MCF 10A (cell line): ENCODE measurements around the gene ARHGEF17. TPM values are rescaled to one million over a fixed set of nuclear protein-coding genes. Genes with fewer than 3 reads are reported as not detected.
A peak's percentile ranks its signal among the peaks of the same experiment; 100 is the strongest.

ENCODE experiments used
- BruUV-seq: library from RNA; stranded (reverse); fragments of 400-500 nt; replicated peaks from 2 replicates; lab custom pipeline; 2021; lab: Mats Ljungman, UMichigan
- CTCF ChIA-PET: fragments of 300-600 bp; sonication (Branson Sonifier 250); formaldehyde crosslinking; extraction: SDS; loops from one replicate; lab custom pipeline; 2021; ENCODE audit warnings: antibody characterized with exemption, inconsistent platforms; lab: Yijun Ruan, JAX
- POLR2A ChIA-PET: fragments of 300-600, 350-650 bp; sonication (Branson Sonifier 250); formaldehyde crosslinking; extraction: SDS; loops from one replicate; lab custom pipeline; 2020; ENCODE audit warnings: antibody characterized with exemption, inconsistent platforms; lab: Yijun Ruan, JAX
- DNase-seq: peaks from one replicate; pipeline ENCODE4 v3.0.0-alpha.2; 2018; ENCODE audit not compliant: unreplicated experiment
- H3K27ac Mint-ChIP-seq: one replicate; pipeline ENCODE4 v1.8.0; 2022; ENCODE audit warnings: mild to moderate bottlenecking, low read depth, mixed read lengths; ENCODE audit not compliant: unreplicated experiment
- H3K27me3 Mint-ChIP-seq: one replicate; pipeline ENCODE4 v1.8.0; 2022; ENCODE audit warnings: mixed read lengths; ENCODE audit not compliant: insufficient read depth, unreplicated experiment
- H3K36me3 Mint-ChIP-seq: one replicate; pipeline ENCODE4 v1.8.0; 2022; ENCODE audit warnings: mild to moderate bottlenecking, moderate library complexity, mixed read lengths; ENCODE audit not compliant: insufficient read depth, unreplicated experiment
- H3K4me1 Mint-ChIP-seq: one replicate; pipeline ENCODE4 v1.8.0; 2022; ENCODE audit warnings: mixed read lengths; ENCODE audit not compliant: insufficient read depth, unreplicated experiment
- H3K4me3 Mint-ChIP-seq: one replicate; pipeline ENCODE4 v1.8.0; 2022; ENCODE audit warnings: mild to moderate bottlenecking, moderate library complexity, mixed read lengths; ENCODE audit not compliant: unreplicated experiment
- H3K9me3 Mint-ChIP-seq: one replicate; pipeline ENCODE4 v1.8.0; 2022; ENCODE audit warnings: mixed read lengths; ENCODE audit not compliant: unreplicated experiment
- CTCF ChIP-seq: fragments of 200-600 bp; IDR thresholded peaks from one replicate; pipeline ENCODE4 v1.8.0; 2022; ENCODE audit warnings: antibody characterized with exemption, mild to moderate bottlenecking; ENCODE audit not compliant: unreplicated experiment
- intact Hi-C: fragments of 100-400 bp; cut with micrococcal nuclease; formaldehyde crosslinking; loops from 2 replicates; pipeline ENCODE4 v1.14.1; 2022
- total RNA-seq: library from RNA; stranded (reverse); gene quantifications from 2 replicates; pipeline ENCODE4 v1.2.3, GENCODE V29; 2022

ARHGEF17 gene
- total RNA-seq, 1 experiment from 2014 or later = 27.6 TPM

DNA sequence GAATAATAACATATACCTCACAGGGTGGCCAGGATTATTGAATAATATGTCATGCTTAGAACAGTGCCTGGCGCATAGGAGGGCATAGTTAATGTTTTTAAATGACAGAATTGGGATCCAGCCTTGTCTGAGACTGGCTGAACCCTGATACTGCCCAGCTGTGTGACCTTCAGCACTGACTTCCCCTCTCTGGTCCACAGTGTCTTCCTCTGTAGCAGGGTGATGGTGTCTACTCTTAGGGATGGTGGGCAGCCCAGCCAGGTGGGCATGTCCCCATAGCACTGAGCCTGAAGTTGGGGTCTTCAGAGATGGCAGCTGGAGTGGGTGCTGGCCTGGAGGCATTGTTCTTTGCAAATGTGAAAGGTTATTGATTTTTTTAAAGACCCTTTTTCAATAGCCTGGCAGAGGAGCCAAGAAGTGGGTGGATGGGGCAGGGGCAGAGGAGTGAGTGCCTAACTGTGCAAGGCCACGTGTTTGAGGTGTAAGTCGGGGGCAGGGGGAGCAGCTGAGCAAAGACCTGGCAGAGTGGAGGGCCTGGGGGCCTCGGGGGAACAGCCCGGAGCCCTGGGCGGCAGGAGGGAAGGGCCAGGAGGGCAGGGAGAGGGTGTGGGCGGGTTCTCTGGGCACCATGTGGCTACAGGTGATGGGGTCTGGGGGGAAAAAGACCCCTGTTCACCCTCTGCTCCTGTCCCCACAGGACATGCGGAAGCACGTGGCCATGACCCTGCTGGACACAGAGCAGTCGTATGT is 38.3 kb downstream of the ARHGEF17 start:
- no peak for TF ChIP-seq CTCF
- H3K4me1 Mint-ChIP-seq = no peaks in the 10 kb centered on the region
- no TSS peak for BruUV-seq
- ChIA-PET CTCF (interaction anchor here (6.2 kb wide), 1 partner anchor 11 kb away, joined by 58 read pairs; no protein-coding TSS in a partner anchor), POLR2A (interaction anchor here (0.6 kb wide), 1 partner anchor 313 kb away, joined by 4 read pairs; no protein-coding TSS in a partner anchor)
- H3K27me3 Mint-ChIP-seq = no peaks in the 10 kb centered on the region
- H3K27ac Mint-ChIP-seq = peak overlapping the region; percentile 37
- H3K36me3 Mint-ChIP-seq = peaks cover 18% of the 10 kb centered on the region
- intact Hi-C loops = no loop called here
- no peak for DNase-seq
- no peaks in the 10 kb centered on the region for H3K9me3 Mint-ChIP-seq
- no peak overlapping the region for H3K4me3 Mint-ChIP-seq

DNA sequence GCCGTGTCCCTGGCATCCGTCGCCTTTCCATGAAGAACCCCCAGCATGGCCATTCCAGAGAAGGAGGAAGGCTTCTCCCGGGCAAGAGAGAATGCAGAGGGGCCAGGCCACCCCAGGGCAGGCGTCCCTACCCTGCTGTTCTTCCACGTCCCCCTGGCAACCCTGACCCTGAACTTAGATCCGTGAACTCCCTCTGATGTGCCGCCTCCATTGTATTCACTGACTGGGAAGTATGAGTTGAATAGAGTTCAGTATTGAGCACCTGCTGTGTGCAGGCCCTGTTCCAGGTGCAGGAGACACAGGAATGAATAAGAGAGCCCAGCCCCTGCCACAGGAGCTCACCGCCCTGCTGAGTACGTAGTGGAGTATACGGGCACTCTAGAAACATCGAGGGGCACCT is 39.0 kb downstream of the ARHGEF17 start:
- no peak overlapping the region for H3K27ac Mint-ChIP-seq
- ChIA-PET POLR2A (no interaction called here), CTCF (interaction anchor here (6.2 kb wide), 1 partner anchor 12 kb away, joined by 58 read pairs; no protein-coding TSS in a partner anchor)
- H3K9me3 Mint-ChIP-seq = no peaks in the 10 kb centered on the region
- H3K4me1 Mint-ChIP-seq = no peaks in the 10 kb centered on the region
- H3K36me3 Mint-ChIP-seq = peaks cover 18% of the 10 kb centered on the region
- intact Hi-C loops = no loop called here
- TF ChIP-seq CTCF = no peak
- no peak overlapping the region for H3K4me3 Mint-ChIP-seq
- H3K27me3 Mint-ChIP-seq = no peaks in the 10 kb centered on the region
- DNase-seq = no peak
- no TSS peak for BruUV-seq

DNA sequence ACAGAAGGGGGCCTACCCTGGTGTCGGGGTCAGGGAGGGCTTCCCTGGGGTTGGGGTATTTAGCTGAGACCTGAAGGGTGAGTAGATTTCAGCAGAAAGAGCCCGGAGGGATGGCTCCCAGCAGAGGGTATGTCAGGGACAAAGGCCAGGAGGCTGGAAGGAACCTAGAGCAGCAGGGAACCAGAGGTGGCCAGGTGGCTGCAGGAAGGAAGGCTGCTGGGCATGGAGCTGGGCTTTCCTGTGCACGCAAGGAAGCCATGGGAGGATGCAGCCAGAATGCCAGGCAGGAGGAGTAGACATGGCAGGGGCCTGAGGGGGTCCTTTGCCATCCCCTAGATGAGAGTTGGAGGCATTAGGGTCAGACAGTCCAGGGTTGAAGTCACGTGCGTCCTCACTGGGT is 40.8 kb downstream of the ARHGEF17 start:
- peak overlapping the region; percentile 77 for H3K27ac Mint-ChIP-seq
- H3K4me3 Mint-ChIP-seq = no peak overlapping the region
- BruUV-seq = no TSS peak
- H3K4me1 Mint-ChIP-seq = no peaks in the 10 kb centered on the region
- TF ChIP-seq CTCF = no peak
- intact Hi-C loops = no loop called here
- H3K9me3 Mint-ChIP-seq = no peaks in the 10 kb centered on the region
- POLR2A ChIA-PET = interaction anchor here (0.9 kb wide), 1 partner anchor 9 kb away, joined by 3 read pairs; no protein-coding TSS in a partner anchor
- no peak for DNase-seq
- H3K36me3 Mint-ChIP-seq = peaks cover 28% of the 10 kb centered on the region
- H3K27me3 Mint-ChIP-seq = no peaks in the 10 kb centered on the region
- CTCF ChIA-PET = interaction anchor here (0.6 to 6.2 kb wide), 5 partner anchors 13 to 312 kb away, joined by 3 to 62 read pairs (median 53); no protein-coding TSS in a partner anchor

DNA sequence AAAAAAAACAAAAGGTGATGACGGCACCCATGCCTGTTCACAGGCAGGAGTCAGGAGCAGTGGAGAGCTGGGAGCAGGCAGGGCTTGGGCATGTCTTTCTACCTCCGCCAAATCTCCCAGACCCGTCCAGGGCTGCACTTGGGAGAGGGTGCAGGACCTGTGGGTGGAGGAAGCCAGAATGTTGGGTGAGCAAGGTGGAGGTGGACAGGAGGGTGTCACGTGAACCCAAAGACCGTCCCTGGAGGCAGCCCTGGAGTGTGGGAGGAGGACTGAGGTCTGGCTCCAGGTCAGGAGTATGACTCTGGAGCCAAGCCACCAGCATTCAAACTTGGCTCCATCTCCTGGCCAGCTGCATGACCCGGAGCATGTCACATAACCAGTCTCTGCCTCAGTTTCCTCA is 41.6 kb downstream of the ARHGEF17 start:
- H3K27me3 Mint-ChIP-seq = no peaks in the 10 kb centered on the region
- no peak for TF ChIP-seq CTCF
- no peak overlapping the region for H3K27ac Mint-ChIP-seq
- H3K9me3 Mint-ChIP-seq = no peaks in the 10 kb centered on the region
- intact Hi-C loops = no loop called here
- CTCF ChIA-PET = interaction anchor here (0.6 to 6.2 kb wide), 9 partner anchors 12 to 314 kb away, joined by 3 to 62 read pairs (median 12); no protein-coding TSS in a partner anchor
- no TSS peak for BruUV-seq
- H3K4me3 Mint-ChIP-seq = no peak overlapping the region
- H3K36me3 Mint-ChIP-seq = peaks cover 33% of the 10 kb centered on the region
- no peak for DNase-seq
- no peaks in the 10 kb centered on the region for H3K4me1 Mint-ChIP-seq
- POLR2A ChIA-PET = no interaction called here
